Skin of body (tissue), 2 donors: ENCODE data around the gene AP1M2. TPM values are rescaled to one million over a fixed set of nuclear protein-coding genes. Genes with fewer than 3 reads are reported as not detected.
"Not testable (repeated sequence)": the region's sequence is repeated elsewhere in the genome, so short reads cannot be mapped to it uniquely, and the experiment has no call there.

Experiments
- DNase-seq: peaks from one replicate; lab custom pipeline; 2025; lab: John Stamatoyannopoulos, UW
- total RNA-seq: library from RNA; depleted of rRNA; stranded (reverse); fragments of >200 nt; gene quantifications from one replicate; pipeline ENCODE4 v1.2.3, GENCODE V29; 2014

Gene AP1M2
- total RNA-seq, 1 donor from 2014 or later: 18.0 TPM

DNA sequence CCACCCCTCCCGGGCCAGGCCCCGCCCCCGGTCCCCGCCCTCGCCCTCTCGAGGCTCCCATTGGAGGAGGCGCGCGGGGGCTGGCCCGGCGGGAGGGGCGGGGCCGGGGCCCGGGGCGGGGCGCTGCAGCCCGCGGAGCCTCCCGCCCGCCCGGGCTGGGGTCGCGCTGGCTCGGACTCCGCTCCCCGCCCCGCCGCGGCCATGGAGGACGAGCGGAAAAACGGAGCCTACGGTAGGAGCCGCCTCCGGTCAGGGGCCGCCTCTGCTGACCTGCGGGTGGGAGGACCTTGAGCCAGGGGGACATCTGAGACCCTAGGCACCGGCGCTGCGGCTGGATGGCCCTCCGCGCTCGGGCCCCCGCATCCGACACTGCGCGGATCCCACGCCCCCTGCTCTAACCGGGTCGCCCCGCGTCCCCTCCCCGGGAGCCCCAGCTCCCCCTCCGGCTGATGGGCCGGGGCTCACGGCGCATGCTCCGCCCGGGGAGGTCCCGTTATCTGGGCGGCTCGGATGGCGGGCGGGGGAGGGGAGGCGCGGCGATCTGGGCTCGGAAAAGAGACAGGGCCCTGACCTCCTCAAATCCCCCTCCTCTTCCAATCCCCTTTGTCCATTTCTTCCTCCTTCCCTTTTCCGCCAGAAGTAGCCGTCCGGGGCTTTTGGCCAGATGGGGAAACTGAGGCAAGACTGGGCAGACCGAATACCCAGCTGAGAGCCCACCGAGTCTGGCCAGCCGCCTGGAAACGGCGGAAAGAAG lies 15.4 kb upstream of the AP1M2 start:
- peak; percentile 51 for DNase-seq

DNA sequence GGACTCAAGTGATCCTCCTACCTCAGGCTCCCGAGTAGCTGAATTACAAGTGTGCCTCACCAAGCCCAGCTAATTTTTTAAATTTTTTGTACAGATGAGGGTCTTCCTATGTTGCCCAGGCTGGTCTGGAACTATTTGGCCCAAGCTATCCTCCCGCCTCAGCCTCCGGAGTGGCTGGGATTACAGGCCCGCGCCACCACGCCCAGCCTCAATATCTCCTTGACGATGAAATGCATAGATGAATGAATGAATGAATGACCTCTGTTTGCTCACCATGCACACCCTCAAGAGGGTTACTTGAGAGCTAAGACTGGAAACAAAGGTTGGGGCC lies 14.9 kb upstream of the AP1M2 start:
- no peak for DNase-seq

DNA sequence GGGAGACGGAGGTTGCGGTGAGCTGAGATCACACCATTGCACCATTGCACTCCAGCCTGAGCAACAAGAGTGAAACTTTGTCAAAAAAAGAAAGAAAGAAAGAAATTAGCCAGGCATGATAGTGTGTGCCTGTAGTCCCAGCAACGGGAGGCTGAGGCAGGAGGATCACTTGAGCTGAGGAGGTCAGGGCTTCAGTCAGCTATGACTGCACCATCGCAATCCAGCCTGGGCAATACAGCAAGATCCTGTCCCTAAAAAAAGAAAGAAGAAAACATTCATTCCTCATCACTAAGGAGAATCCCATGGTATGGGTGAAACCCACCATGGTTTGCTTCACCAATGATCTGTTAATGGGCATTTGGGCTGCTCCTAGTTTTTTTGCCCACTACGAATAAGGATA lies 13.0 kb upstream of the AP1M2 start:
- no peak for DNase-seq

DNA sequence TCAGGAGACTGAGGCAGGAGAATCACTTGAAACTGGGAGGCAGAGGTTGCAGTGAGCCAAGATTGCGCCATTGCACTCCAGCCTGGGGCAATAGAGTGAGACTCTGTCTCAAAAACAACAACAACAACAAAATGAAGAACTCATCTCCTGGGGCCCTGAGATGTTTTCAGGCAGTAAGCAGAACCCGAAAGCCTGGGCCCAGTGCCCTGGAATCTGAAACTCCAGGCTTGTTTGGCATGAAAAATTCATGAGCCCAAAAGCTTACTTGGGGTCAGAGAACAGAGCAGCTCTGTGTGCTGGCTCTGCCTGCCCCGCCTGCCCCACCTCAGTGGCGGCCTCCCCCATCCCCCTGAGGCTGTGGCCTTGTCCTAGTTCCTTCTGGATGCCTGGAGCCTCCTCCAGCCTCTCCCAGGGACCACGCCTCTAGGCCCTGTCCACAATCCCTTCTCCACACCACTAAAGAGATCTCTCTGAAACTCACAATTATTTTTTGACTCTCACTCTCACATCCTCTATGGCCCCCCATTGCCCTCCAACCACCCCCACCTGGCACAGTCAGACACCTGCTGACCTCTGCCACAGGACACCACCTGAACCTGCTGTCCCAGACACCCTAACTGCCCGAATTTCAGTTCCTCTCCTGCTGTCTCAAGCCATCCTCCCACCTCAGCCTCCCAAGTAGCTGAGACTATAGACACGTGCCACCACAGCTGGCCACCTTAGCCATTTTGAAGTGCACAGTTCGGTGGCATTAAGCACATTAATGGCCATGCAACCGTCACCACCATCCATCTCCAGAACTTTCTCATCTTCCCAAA lies 6.9 kb upstream of the AP1M2 start:
- DNase-seq: no peak

- DNase-seq: no peak
Observed at GRCh38 chr19:10593148-10593547, 6.0 kb upstream of the AP1M2 start.

- DNase-seq: no peak
Observed at GRCh38 chr19:10587839-10588150, 683 bp upstream of the AP1M2 start.

GRCh38 chr19:10586396-10586795 lies 716 bp downstream of the AP1M2 start:
- DNase-seq: no peak

DNA sequence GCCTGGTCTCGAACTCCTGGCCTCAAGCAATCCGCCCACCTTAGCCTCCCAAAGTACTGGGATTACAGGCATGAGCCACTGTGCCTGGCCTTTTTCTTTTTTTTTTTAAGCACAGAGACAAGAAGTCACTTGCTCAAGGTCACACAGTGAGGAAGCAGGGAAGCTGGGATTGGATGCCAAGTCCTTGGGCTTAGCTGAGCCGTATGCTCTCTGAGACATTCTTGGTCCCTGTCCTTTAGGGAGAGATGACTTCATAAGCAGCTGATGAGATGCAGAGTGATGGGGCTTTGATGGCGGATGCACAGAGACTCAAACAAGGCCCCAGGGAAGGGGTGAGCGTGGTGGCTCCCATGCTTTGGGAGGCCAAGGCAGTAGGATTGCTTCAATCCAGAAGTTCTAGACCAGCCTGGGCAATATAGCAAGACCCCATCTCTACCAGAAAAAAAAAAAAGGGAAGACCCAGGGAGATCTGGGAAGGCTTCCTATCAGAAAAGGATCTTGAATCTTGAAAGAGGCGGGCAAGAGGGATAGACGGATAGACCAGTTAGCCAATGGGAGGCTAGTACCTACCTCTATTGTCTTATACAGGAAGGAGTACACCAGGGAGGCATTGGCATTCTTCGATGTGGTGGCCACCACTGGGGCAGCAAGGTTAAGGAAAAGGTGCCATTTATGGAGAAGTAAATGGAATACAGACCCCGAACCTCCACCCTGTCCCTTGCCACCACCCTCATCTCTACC lies 3.9 kb downstream of the AP1M2 start:
- no peak for DNase-seq

DNA sequence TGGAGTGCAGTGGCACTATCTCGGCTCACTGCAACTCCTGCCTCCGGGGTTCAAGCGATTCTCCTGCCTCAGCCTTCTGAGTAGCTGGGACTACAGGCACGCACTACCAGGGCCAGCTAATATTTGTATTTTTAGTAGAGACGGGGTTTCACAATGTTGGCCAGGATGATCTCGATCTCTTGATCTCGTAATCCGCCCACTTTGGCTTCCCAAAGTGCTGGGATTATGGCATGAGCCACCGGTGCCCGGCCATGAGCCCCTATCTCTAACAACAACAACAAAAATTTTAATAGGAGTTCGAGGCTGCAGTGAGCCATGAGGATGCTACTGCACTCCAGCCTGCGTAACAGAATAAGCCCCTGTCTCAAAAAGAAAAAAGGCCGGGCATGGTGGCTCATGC lies 5.0 kb downstream of the AP1M2 start:
- no peak for DNase-seq

- peak; percentile 79 for DNase-seq
Observed at GRCh38 chr19:10580979-10581631, 6.0 kb downstream of the AP1M2 start.

DNA sequence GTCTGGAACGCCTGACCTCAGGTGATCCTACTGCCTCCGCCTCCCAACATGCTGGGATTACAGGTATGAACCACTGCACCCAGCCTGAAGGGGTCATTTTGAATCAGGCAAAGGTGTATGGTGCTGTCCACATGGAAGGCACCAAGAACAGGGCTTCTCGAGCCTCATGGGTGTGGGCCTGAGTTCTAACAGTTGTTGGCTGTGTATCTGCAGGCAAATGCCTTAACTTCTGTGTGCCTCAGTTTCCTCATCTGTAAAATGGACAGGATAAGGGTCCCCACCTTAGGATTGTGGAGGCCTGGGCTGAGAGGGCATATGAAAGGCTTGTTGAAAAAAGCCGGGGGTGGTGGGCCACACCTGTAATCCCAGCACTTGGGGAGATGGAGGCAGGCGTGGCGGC lies 9.2 kb downstream of the AP1M2 start:
- DNase-seq: no peak

- DNase-seq: no peak
Observed at GRCh38 chr19:10575011-10575716, 11.9 kb downstream of the AP1M2 start.

- DNase-seq: no peak
Observed at GRCh38 chr19:10574462-10574861, 12.7 kb downstream of the AP1M2 start.

GRCh38 chr19:10573793-10574192 lies 13.3 kb downstream of the AP1M2 start:
- not testable (repeated sequence) for DNase-seq

DNA sequence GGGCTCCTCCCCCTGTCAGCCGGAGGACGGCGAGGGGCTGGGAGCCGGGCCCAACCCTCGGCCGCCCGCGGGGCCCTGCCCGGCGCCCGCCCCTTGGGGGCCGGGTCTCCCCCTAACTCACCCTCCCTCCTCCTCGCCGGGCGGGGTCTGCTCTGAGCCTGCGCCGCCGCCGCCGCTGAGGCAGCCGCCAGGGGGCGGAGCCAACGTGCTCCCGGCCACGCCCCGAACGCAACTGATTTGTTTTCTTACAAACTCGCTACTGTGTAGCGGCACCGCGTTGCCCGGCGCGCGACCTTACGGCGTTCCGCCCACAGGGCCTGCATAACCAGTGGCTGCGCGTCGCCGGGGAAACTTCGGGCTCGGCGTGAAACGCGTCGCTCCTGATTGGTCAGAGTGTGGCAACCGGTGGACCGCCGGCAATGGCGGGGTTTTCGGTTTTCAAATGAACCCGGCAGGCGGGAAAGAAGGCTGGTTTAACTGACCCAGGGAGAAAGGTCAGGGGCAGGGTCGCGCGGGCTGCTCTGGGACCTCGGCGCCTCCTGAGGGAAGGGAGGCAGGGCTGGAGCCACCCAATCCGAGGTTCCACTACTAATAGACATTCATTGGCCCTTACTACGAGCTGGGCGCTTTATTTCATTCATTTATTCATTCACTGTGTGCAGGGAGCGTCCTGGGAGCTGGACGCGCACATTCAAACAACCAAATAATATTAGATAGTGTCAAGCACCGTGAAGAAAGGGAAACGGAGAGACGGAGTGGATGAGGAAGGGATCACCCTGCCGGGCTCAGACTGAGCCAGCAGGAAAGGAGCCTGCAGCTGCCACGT lies 18.1 kb downstream of the AP1M2 start, which contains the start of gene CDKN2D:
TSS of gene CDKN2D (minus strand) at position 154 of the 826 bp plus-strand sequence. CDS start 326 bp downstream, outside the sequence.
- DNase-seq: peak; percentile 98

DNA sequence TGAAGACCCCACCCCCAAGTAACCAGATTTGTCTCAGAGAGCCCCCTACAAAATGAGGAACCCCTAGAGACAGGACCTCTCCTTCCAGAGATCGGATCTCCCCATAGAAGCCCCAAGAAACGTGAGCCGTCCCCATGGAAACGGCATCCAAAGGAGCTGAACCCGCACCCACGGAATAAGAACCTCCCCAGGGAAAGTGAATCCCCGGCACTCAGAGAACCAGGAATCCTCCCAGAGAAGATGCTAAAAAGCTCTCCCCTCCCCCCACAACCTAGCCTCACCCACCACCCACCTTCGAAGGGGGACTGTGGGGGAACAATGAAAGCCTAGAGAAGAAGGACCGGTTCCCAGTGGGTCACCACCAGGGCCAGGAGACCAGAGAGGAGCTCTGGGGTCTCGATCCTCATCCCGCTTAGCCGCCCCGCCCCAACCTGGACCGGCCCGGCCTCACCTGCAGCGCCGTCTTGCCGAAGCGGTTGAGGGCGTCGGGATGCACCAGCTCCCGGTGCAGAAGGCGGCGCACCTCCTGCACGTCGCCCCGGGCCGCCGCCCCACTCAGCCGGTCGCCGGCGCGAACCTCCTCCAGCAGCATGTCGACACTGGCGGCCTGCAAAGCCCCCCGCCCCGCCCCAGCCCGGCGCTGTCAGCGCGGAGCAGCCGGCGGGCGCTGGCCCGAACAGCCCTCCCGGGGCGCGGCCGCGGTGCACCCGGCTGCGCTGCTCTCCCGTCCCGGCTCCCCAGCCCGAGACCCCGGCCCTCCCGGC lies 18.9 kb downstream of the AP1M2 start:
- DNase-seq: no peak

DNA sequence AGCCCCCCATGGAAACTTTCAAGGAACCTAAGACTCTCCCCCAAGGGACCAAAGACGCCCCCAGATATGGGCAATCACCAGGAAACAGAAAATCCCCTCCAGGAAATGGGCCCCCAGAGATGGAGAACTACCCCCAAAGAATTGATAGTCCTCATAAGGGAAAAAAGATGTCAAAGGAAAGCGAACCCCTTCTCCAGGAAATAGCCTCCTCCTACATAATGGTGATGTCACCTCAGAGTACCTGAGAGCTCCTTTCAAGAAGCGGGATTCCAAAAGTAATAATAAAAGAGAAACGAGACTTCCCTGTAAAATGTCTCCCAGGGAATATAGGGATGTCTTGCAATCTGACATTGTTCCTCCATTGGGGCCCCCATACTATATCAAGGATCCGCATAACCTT lies 19.5 kb downstream of the AP1M2 start:
- no peak for DNase-seq

DNA sequence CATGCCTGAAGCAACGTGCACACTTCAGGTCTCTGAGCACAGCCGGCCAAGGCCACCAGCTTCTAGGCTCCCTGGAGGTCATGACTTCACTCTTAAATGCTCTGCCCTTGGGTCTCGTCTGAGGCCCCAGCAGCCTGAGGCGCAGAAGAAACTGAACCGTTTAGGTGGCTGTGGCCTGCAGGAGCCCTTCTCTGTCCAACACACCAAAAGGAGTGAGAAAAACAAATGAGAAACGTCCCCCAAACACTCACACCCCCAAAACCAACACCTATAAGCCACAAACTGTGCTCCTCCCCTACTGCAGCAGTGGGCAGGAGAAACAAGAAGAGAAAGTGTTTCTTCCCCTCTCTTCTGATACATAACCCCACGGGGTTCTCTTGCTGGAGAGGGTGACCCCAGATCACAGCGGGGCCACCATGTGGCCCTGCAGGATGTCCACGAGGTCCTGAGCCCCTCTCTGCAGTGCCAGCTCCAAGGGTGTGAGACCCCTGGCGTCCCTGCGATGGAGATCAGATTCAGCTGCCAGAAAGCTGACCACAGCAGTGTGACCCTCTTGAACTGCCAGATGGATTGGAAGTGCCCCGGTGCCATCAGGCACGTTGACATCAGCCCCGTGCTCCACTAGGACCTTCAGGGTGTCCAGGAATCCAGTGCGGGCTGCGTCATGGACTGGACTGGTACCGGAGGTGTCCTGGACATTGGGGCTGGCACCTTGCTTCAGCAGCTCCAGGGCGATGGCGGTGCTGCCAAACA lies 20.3 kb downstream of the AP1M2 start:
- DNase-seq: no peak

- no peak for DNase-seq
Observed at GRCh38 chr19:10566408-10566657, 20.8 kb downstream of the AP1M2 start.
